SK-N-SH treated with all-trans-retinoic acid at 6 μM for 48 hours (cell line): ENCODE data around the gene OPA1.

ENCODE experiments used
- CREB5 ChIP-seq: fragments of 250-450 bp; sonication (Bioruptor Pico); IDR thresholded peaks from 2 replicates; pipeline ENCODE4 v1.5.1; 2020; ENCODE audit warnings: low read depth, mild to moderate bottlenecking, moderate library complexity
- TCF4 ChIP-seq: fragments of 250-450 bp; sonication (Bioruptor Pico); IDR thresholded peaks from 2 replicates; pipeline ENCODE4 v1.8.0; 2021; ENCODE audit warnings: mild to moderate bottlenecking, moderate library complexity, borderline replicate concordance
- ZNF565 ChIP-seq: fragments of 450-650 bp; formaldehyde crosslinking; conservative IDR thresholded peaks from 2 replicates; pipeline ENCODE4 v1.5.0; 2020; ENCODE audit warnings: low read depth, mild to moderate bottlenecking, moderate library complexity
- ZNF70 ChIP-seq: fragments of 450-650 bp; formaldehyde crosslinking; IDR thresholded peaks from 2 replicates; pipeline ENCODE4 v1.5.0; 2020; ENCODE audit warnings: mild to moderate bottlenecking, moderate library complexity
- ZNF8 ChIP-seq: fragments of 450-650 bp; formaldehyde crosslinking; IDR thresholded peaks from 2 replicates; pipeline ENCODE4 v1.5.0; 2020; ENCODE audit warnings: mild to moderate bottlenecking, moderate library complexity
- TF ChIP-seq, protein P1 (sequence below): fragments of 250-450 bp; sonication (Bioruptor Pico); IDR thresholded peaks from 2 replicates; pipeline ENCODE4 v1.5.1; 2021; ENCODE audit warnings: mild to moderate bottlenecking, moderate library complexity

GRCh38 chr3:193595939-193596487 lies 3.0 kb downstream of the OPA1 start:
- no peak for TF ChIP-seq ZNF70 (CRISPR knock-in tag)
- TF ChIP-seq, protein P1, sequence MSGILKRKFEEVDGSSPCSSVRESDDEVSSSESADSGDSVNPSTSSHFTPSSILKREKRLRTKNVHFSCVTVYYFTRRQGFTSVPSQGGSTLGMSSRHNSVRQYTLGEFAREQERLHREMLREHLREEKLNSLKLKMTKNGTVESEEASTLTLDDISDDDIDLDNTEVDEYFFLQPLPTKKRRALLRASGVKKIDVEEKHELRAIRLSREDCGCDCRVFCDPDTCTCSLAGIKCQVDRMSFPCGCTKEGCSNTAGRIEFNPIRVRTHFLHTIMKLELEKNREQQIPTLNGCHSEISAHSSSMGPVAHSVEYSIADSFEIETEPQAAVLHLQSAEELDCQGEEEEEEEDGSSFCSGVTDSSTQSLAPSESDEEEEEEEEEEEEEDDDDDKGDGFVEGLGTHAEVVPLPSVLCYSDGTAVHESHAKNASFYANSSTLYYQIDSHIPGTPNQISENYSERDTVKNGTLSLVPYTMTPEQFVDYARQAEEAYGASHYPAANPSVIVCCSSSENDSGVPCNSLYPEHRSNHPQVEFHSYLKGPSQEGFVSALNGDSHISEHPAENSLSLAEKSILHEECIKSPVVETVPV (CRISPR knock-in tag), result no peak
- no peak for TF ChIP-seq CREB5
- TF ChIP-seq ZNF8 (CRISPR knock-in tag), result no peak
- no peak for TF ChIP-seq TCF4
- no peak for TF ChIP-seq ZNF565 (CRISPR knock-in tag)
